MM.1S (cell line): Measurements from ENCODE around the gene SPEF2.

ENCODE experiments used
- CTCF ChIP-seq: fragments of 300-600 bp; sonication (generic); IDR thresholded peaks from 2 replicates; pipeline ENCODE4 v1.5.1; 2016; ENCODE audit warnings: antibody characterized with exemption, low read length, mixed read lengths
- EZH2 ChIP-seq: fragments of 300-600 bp; sonication (generic); optimal IDR thresholded peaks from 2 replicates; pipeline ENCODE3; 2017; ENCODE audit warnings: low read depth, mild to moderate bottlenecking, antibody characterized with exemption, low read length, mixed read lengths

DNA sequence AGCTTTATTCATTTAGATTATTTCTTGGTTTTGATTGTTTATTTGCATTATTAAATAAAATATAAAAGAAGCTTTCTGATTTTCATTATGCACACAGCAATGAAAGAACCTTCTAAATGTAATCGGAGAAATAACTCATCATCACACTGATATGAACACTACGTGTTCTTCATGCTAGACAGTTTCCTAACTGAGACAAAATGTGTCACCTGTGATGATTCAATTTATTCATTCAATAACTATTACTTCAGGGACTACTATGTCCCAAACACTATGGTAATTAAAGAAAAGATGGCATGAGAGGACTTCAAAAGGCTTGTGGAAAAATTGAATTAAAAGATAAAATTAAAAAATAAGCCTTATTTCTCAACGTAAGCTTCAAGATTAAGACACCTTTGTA is 118.1 kb downstream of the SPEF2 start:
- TF ChIP-seq CTCF: no peak
- no peak for TF ChIP-seq EZH2
